Bronchial smooth muscle cell (primary cell): ENCODE results near the gene RNFT2. TPM values are rescaled to one million over a fixed set of nuclear protein-coding genes. Genes with fewer than 3 reads are reported as not detected.

Source experiments
- total RNA-seq: library from RNA; depleted of rRNA; stranded (reverse); fragments of >200 nt; gene quantifications from 2 replicates; pipeline ENCODE4 v1.2.1, GENCODE V29; 2014

Gene RNFT2
- total RNA-seq: 0.52 and 0.63 TPM in 2 replicates

GRCh38 chr12:116737774-116738657 lies at the start of gene RNFT2, which contains the start of gene SPRING1:
Gene RNFT2 (plus strand): TSS chr12:116738315. CDS start chr12:116740498, 2,183 bp downstream.
Gene SPRING1 (minus strand): TSS chr12:116738069. CDS start chr12:116737900, 169 bp downstream.

GRCh38 chr12:116881325-116881876 lies 143.3 kb downstream of the RNFT2 start, which contains the start of gene HRK:
Gene HRK (minus strand): TSS chr12:116881441. CDS start chr12:116881307, 134 bp downstream.

Other genes starting within 250 kb of the RNFT2 start
- gene MAP1LC3B2, start 178.9 kb upstream of the RNFT2 start, total RNA-seq: 0.17 and 0.63 TPM in 2 replicates
- gene SPRING1, start 246 bp upstream of the RNFT2 start, total RNA-seq: 8.8 and 11.8 TPM in 2 replicates
- under 0.01 TPM in 1 of 2 replicates, not detected in the other for gene HRK, start 143.1 kb downstream of the RNFT2 start, total RNA-seq
- 8.7 and 13.6 TPM in 2 replicates for gene FBXW8, start 172.6 kb downstream of the RNFT2 start, total RNA-seq